AG09319 (cell line): ENCODE measurements around the gene ADRA2B.

Experiments used
- DNase-seq: peaks from one replicate; pipeline ENCODE4 v3.0.0-alpha.2; 2010; ENCODE audit warnings: low read depth; ENCODE audit errors: extremely low read depth
- CTCF ChIP-seq: IDR thresholded peaks from 2 replicates; pipeline ENCODE4 v1.5.1; 2011; ENCODE audit warnings: low read depth, mild to moderate bottlenecking, inconsistent platforms, low read length, moderate library complexity

Gene ADRA2B

DNA sequence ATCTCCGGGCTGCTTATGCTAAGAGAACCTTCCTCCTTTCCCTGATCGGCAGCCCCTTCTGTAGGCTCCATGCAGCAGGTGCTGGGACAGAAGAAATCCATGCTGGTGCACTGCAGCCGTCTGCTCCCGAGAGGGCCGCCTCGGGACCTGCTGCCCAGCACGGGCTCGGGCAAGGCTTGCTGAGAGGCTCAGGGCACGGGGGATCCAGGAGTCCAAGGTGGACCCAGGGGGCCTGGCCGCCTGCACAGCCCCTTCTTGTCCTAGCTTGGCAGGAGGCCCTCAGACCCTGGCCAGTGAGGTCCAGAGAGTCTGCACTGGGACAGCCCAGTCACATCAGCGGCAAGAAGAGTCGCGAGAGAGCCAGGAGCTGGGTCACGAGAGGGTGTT is 42.2 kb upstream of the ADRA2B start:
- no peak for TF ChIP-seq CTCF
- no peak for DNase-seq

GRCh38 chr2:96157649-96158553 is 41.5 kb upstream of the ADRA2B start:
- DNase-seq = no peak
- TF ChIP-seq CTCF = no peak

DNA sequence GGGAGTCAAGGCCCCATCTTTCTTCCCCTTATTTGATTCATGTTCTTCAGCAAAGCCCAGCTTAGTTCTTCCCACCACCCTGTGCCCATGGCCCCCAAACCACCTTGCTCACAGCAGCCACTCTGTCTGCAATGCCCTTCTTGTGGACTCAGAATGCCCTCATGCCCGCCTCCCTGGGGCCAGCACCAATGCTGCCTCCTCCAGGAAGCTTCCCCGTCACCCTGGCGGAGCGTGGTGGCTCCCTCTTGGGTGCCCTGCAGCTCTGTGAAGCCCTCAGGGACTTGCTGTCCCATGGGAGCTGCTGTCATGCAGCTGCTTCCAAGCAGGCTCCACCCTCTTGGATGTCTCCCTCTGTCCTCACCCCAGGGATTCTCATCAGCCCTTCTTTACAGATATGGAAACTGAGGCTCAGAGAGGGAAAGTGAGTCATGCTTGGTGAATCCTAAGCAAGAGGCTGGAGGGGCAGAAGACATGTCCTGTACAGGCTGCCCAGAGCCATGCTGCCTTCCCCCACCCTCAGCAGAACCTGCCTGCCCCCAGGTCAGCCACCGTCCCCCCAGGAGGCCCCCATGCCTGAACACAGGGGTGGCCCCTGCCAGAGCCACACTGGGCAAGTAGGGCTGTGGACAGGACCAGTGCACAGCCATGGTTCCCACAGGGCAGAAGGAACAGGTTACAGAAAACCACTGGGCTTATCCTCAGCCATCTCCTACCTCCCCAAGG is 40.7 kb upstream of the ADRA2B start:
- no peak for DNase-seq
- TF ChIP-seq CTCF = no peak

DNA sequence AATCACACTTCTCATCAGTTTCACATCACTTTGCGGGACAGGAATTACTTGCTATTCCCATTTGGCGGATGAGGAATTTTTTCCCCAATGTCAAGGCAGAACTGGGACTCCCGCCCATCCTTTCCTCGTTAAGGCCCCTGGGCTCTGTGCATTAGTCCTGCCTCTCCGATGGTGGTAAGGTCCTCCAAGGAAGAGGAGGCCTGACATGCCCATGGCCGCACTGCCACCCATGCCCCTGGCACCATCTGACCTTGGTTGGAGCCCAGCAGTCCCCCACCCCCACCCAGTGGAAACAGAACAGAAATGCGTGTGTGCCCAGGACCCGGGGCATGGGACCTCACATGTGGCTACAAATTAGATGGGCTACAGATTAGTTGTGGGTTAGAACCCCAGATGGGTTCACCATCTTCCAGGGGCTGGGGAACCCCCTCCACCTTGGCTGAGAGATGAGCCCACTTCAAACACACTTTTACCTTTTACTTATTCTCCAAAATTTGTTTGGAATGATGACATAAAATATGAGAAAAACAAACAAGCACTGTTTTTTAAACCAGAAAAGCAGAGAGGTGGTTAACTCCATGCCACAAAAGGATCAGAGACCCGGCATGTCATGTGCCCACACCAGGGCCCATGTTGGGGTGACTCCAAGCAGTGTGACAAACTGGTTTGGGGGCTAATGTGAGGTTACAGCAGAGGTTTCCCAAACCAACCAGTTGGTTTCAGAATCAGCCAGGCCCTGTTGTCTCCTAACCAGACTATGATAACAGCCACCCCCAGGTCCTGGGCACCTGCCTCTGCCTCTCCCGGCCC is 39.8 kb upstream of the ADRA2B start:
- TF ChIP-seq CTCF = no peak
- no peak for DNase-seq

DNA sequence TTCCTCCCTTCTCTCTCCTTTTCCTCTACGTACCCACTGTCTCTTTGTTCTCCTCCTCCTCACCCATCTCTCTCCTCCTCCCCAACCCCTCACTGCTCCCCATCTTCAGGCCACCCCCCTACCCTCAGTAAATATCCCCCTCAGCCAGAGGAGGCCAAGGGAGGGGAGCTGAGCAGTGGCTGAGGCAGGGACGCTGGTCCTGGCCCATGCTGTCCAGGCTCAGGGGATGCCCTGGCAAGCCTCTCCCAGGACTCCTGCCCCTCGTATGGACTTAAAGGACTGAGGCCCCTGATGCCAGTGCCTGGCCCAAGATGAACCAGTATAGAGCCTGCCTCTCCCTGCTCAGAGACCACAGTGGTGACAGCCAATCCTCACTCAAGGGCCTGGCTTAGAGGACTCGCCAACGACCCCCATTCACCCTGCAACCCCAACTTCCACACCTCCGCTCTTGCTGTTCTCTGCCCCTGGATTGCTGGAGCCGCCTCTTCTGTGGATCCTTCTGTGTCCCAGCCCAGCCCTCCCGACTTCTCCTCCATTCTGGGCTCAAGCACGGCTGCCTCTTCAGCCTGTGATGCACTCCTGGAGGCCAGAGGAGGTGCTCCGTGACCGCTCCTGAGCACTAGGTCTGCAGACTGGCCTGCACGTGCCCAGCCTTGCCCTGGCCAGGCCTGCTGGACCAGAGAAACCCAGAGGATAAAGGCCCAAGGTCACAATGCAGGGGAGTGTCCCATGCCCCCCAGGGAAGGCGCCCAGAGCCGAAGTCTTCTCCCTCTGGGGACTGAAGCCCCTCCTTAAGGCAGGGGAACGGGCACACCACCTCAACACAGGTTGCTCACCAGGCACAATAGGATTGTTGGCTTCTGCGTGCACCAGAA is 38.4 kb upstream of the ADRA2B start:
- no peak for DNase-seq
- no peak for TF ChIP-seq CTCF

- TF ChIP-seq CTCF = no peak
- DNase-seq = no peak
Measured at GRCh38 chr2:96153991-96154431, 37.6 kb upstream of the ADRA2B start.
